Neural cell (in vitro differentiated cells): ENCODE measurements around the gene TRA2A. TPM values are rescaled to one million over a fixed set of nuclear protein-coding genes. Genes with fewer than 3 reads are reported as not detected.

ENCODE experiments used
- H2AFZ ChIP-seq: fragments of 200-600, 300-800 bp; sonication (generic), shearing (Covaris generic); 2 replicates; pipeline ENCODE4 v1.6.0; 2014; ENCODE audit warnings: low read depth, mild to moderate bottlenecking, antibody characterized with exemption, low read length, moderate library complexity
- H3F3A ChIP-seq: fragments of 200-600 bp; shearing (Covaris generic); 2 replicates; pipeline ENCODE4 v1.6.1; 2016; ENCODE audit warnings: mild to moderate bottlenecking, moderate library complexity, mixed read lengths, antibody characterized with exemption, low read length; ENCODE audit not compliant: insufficient read depth, poor library complexity, severe bottlenecking
- H3K27ac ChIP-seq: fragments of 200-600, 300-800 bp; sonication (generic), shearing (Covaris generic); 2 replicates; pipeline ENCODE4 v1.5.1; 2014; ENCODE audit warnings: mild to moderate bottlenecking, low read length, moderate library complexity
- H3K27me3 ChIP-seq: fragments of 300-800, 200-600 bp; sonication (generic), shearing (Covaris generic); 2 replicates; pipeline ENCODE4 v1.6.0; 2014; ENCODE audit warnings: mild to moderate bottlenecking, low read depth, low read length, moderate library complexity; ENCODE audit not compliant: insufficient read depth
- H3K36me3 ChIP-seq: fragments of 300-800, 200-600 bp; sonication (generic), shearing (Covaris generic); 2 replicates; pipeline ENCODE4 v1.5.1; 2014; ENCODE audit warnings: mild to moderate bottlenecking, antibody characterized with exemption, low read length, moderate library complexity; ENCODE audit not compliant: insufficient read depth
- H3K4me2 ChIP-seq: fragments of 300-800, 200-600 bp; sonication (generic), shearing (Covaris generic); 2 replicates; pipeline ENCODE4 v1.6.0; 2014; ENCODE audit warnings: mild to moderate bottlenecking, low read length
- H3K4me3 ChIP-seq: fragments of 300-800, 200-600 bp; sonication (generic), shearing (Covaris generic); 2 replicates; pipeline ENCODE4 v1.5.1; 2014; ENCODE audit warnings: mild to moderate bottlenecking, low read length, moderate library complexity
- H3K79me2 ChIP-seq: fragments of 200-600 bp; shearing (Covaris generic); replicated peaks from 2 replicates; pipeline ENCODE4 v1.6.0; 2014; ENCODE audit warnings: mild to moderate bottlenecking, low read length, moderate library complexity; ENCODE audit not compliant: insufficient read depth
- H3K9ac ChIP-seq: fragments of 300-800, 200-600 bp; sonication (generic), shearing (Covaris generic); 2 replicates; pipeline ENCODE4 v1.6.1; 2016; ENCODE audit warnings: mild to moderate bottlenecking, low read length, mixed read lengths
- H3K9me2 ChIP-seq: fragments of 200-600 bp; shearing (Covaris generic); 2 replicates; pipeline ENCODE4 v1.6.1; 2016; ENCODE audit warnings: mild to moderate bottlenecking, low read length, mixed read lengths; ENCODE audit not compliant: insufficient read depth
- H3K9me3 ChIP-seq: fragments of 200-600, 300-800 bp; sonication (generic), shearing (Covaris generic); 2 replicates; pipeline ENCODE4 v1.6.1; 2016; ENCODE audit warnings: mild to moderate bottlenecking, mixed run types, low read length, moderate library complexity, mixed read lengths
- H4K20me1 ChIP-seq: fragments of 200-600 bp; shearing (Covaris generic); 2 replicates; pipeline ENCODE4 v1.6.1; 2016; ENCODE audit warnings: mild to moderate bottlenecking, mixed run types; ENCODE audit not compliant: insufficient read depth
- CTCF ChIP-seq: fragments of 450-650 bp; IDR thresholded peaks from 2 replicates; pipeline ENCODE4 v1.5.1; 2014; ENCODE audit warnings: antibody characterized with exemption, mild to moderate bottlenecking, moderate library complexity; ENCODE audit not compliant: poor library complexity, severe bottlenecking
- EP300 ChIP-seq: fragments of 450-650 bp; conservative IDR thresholded peaks from 2 replicates; pipeline ENCODE4 v1.6.1; 2014; ENCODE audit warnings: antibody characterized with exemption, mild to moderate bottlenecking, moderate library complexity; ENCODE audit not compliant: poor library complexity, severe bottlenecking
- EZH2 ChIP-seq: fragments of 200-600, 300-800 bp; shearing (Covaris generic), sonication (generic); IDR thresholded peaks from 2 replicates; pipeline ENCODE4 v1.6.1; 2014; ENCODE audit warnings: antibody characterized with exemption, low read length, borderline replicate concordance, mild to moderate bottlenecking; ENCODE audit not compliant: insufficient read depth, poor library complexity, severe bottlenecking
- MXI1 ChIP-seq: fragments of 450-650 bp; conservative IDR thresholded peaks from 2 replicates; pipeline ENCODE4 v1.6.1; 2014; ENCODE audit warnings: antibody characterized with exemption, mild to moderate bottlenecking; ENCODE audit not compliant: poor library complexity, severe bottlenecking
- POLR2AphosphoS5 ChIP-seq: IDR thresholded peaks from 2 replicates; pipeline ENCODE4 v1.6.1; 2012
- RAD21 ChIP-seq: fragments of 450-650 bp; conservative IDR thresholded peaks from 2 replicates; pipeline ENCODE4 v1.6.1; 2014; ENCODE audit warnings: antibody characterized with exemption, mild to moderate bottlenecking, moderate library complexity
- REST ChIP-seq: IDR thresholded peaks from 2 replicates; pipeline ENCODE4 v1.6.1; 2012; ENCODE audit warnings: borderline replicate concordance
- SMC3 ChIP-seq: fragments of 450-650 bp; conservative IDR thresholded peaks from 2 replicates; pipeline ENCODE4 v1.6.1; 2014; ENCODE audit warnings: antibody characterized with exemption, mild to moderate bottlenecking, moderate library complexity; ENCODE audit not compliant: poor library complexity
- TAF1 ChIP-seq: IDR thresholded peaks from 2 replicates; pipeline ENCODE4 v1.6.1; 2012; ENCODE audit warnings: low read depth
- polyA plus RNA-seq: library from polyadenylated mRNA; depleted of rRNA; stranded (reverse); fragments of >200 nt; gene quantifications from 2 replicates; pipeline ENCODE4 v1.2.3, GENCODE V29; 2014

The TRA2A gene
- polyA plus RNA-seq, 1 donor from 2014 or later = 188 TPM

DNA sequence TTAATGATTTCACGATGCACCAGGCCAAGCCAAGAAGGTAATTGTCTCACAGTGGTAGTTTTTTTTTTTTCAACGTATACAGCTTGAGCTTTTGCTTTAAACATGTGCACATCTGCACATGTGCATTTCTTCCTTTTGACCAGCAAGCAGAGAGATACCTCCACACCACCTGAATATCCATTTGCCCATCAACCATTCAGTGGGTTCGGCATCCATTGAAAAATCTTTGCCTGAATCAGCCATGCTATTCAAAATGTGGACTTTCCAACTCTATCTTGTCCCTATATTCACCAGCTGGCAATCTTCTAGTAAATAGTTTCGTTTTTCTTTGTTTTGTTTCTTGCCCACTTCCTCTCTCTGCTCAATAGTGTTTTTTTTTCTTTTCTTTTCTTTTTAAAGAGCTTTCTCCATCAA, 7.7 kb upstream of the TRA2A start:
- Histone ChIP-seq H3K9ac (no peak overlapping the region), H3K4me3 (no peak overlapping the region), H3K27ac (no peak overlapping the region), H3K9me3 (no peaks in the 10 kb centered on the region), H3K79me2 (no peaks in the 10 kb centered on the region), H3F3A (no peaks in the 10 kb centered on the region), H3K4me2 (no peak overlapping the region), H4K20me1 (no peaks in the 10 kb centered on the region), H3K36me3 (no peaks in the 10 kb centered on the region), H3K9me2 (no peaks in the 10 kb centered on the region), H2AFZ (no peak overlapping the region), H3K27me3 (no peaks in the 10 kb centered on the region)
- no peak for TF ChIP-seq CTCF
- TF ChIP-seq REST = no peak

DNA sequence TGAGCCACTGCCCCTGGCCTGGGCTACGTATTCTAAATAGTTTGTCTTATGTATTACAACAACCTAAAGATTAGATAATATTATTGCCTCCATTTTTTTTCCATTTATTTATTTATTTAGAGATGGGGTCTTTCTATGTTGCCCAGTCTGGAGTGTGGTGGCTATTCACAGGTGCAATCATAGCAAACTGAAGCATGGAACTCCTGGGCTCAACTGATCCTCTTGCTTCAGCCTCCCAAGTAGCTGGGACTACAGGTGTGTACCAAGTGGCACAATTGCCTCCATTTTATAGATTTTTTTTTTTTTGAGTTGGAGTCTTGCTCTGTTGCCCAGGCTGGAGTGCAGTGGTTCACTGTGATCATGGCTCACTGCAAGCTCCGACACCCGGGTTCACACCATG, 6.5 kb upstream of the TRA2A start:
- Histone ChIP-seq H2AFZ (no peak overlapping the region), H4K20me1 (no peaks in the 10 kb centered on the region), H3F3A (no peaks in the 10 kb centered on the region), H3K9me2 (no peaks in the 10 kb centered on the region), H3K36me3 (no peaks in the 10 kb centered on the region), H3K4me3 (no peak overlapping the region), H3K9ac (no peak overlapping the region), H3K27ac (no peak overlapping the region), H3K4me2 (no peak overlapping the region), H3K27me3 (no peaks in the 10 kb centered on the region), H3K9me3 (no peaks in the 10 kb centered on the region), H3K79me2 (no peaks in the 10 kb centered on the region)
- TF ChIP-seq EP300 = no peak
- no peak for TF ChIP-seq RAD21
- no peak for TF ChIP-seq MXI1
- no peak for TF ChIP-seq REST
- no peak for TF ChIP-seq POLR2AphosphoS5
- TF ChIP-seq SMC3 = no peak
- TF ChIP-seq TAF1 = no peak
- TF ChIP-seq CTCF = no peak
- TF ChIP-seq EZH2 = no peak
